GM12878 (cell line): ENCODE measurements around the gene SNN.

ENCODE experiments used
- MXI1 ChIP-seq: fragments of 150-350 bp; IDR thresholded peaks from 2 replicates; pipeline ENCODE4 v1.6.1; 2011; ENCODE audit warnings: low read depth, mild to moderate bottlenecking, inconsistent platforms, low read length, improper control_type of control experiment
- TF ChIP-seq, protein P1 (sequence below), 3 experiments: IDR thresholded peaks in 2 of 3; conservative IDR thresholded peaks in 1 of 3; 2 replicates each; pipeline ENCODE4 v1.5.1; 2011; ENCODE audit warnings: low read depth in 3 of 3, low read length in 3 of 3, mild to moderate bottlenecking in 3 of 3, control low read depth in 2 of 3, moderate library complexity in 2 of 3, inconsistent platforms in 1 of 3, mixed read lengths in 1 of 3; ENCODE audit not compliant: control insufficient read depth in 2 of 3, insufficient read depth in 1 of 3; ENCODE audit errors: extremely low read depth in 1 of 3
- TF ChIP-seq, protein P2 (sequence below): IDR thresholded peaks from 2 replicates; pipeline ENCODE4 v1.6.1; 2012; ENCODE audit warnings: low read depth, low read length, improper control_type of control experiment

DNA sequence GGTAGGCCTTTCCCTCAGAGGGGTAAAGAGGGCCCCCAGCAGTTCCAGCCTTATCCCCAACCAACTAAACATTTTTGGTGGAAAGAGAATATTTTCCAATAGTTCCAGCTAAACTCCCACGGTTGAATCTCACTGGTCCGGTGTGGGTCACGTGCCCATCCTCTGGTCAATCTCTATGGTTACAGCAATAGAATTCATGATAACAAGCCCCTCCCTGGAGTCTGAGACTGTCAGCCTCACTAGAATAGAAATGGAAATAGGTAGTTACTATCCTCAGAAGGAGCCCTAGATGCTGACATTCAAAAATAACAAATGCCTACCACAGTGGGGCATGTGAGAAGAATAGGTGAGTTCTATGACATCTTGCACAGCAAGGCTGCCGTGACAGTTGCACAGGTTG lies 44.0 kb upstream of the SNN start:
- TF ChIP-seq, protein P1, sequence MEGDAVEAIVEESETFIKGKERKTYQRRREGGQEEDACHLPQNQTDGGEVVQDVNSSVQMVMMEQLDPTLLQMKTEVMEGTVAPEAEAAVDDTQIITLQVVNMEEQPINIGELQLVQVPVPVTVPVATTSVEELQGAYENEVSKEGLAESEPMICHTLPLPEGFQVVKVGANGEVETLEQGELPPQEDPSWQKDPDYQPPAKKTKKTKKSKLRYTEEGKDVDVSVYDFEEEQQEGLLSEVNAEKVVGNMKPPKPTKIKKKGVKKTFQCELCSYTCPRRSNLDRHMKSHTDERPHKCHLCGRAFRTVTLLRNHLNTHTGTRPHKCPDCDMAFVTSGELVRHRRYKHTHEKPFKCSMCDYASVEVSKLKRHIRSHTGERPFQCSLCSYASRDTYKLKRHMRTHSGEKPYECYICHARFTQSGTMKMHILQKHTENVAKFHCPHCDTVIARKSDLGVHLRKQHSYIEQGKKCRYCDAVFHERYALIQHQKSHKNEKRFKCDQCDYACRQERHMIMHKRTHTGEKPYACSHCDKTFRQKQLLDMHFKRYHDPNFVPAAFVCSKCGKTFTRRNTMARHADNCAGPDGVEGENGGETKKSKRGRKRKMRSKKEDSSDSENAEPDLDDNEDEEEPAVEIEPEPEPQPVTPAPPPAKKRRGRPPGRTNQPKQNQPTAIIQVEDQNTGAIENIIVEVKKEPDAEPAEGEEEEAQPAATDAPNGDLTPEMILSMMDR (IDR thresholded peaks at IDR 0.05 in 2 of 3, conservative IDR thresholded peaks at IDR 0.05 in 1 of 3; ENCODE audit: control insufficient read depth in 2 of 3, extremely low read depth in 1 of 3, insufficient read depth in 1 of 3, low read depth in 3 of 3, low read length in 3 of 3) = no peak
- TF ChIP-seq, protein P2, sequence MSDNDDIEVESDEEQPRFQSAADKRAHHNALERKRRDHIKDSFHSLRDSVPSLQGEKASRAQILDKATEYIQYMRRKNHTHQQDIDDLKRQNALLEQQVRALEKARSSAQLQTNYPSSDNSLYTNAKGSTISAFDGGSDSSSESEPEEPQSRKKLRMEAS = no peak
- TF ChIP-seq MXI1 = no peak
